ENCODE results near the gene MUC5B. TPM values are rescaled to one million over a fixed set of nuclear protein-coding genes. Genes with fewer than 3 reads are reported as not detected.

Gene MUC5B
- total RNA-seq, 2 experiments from 2014 or later = not detected

DNA sequence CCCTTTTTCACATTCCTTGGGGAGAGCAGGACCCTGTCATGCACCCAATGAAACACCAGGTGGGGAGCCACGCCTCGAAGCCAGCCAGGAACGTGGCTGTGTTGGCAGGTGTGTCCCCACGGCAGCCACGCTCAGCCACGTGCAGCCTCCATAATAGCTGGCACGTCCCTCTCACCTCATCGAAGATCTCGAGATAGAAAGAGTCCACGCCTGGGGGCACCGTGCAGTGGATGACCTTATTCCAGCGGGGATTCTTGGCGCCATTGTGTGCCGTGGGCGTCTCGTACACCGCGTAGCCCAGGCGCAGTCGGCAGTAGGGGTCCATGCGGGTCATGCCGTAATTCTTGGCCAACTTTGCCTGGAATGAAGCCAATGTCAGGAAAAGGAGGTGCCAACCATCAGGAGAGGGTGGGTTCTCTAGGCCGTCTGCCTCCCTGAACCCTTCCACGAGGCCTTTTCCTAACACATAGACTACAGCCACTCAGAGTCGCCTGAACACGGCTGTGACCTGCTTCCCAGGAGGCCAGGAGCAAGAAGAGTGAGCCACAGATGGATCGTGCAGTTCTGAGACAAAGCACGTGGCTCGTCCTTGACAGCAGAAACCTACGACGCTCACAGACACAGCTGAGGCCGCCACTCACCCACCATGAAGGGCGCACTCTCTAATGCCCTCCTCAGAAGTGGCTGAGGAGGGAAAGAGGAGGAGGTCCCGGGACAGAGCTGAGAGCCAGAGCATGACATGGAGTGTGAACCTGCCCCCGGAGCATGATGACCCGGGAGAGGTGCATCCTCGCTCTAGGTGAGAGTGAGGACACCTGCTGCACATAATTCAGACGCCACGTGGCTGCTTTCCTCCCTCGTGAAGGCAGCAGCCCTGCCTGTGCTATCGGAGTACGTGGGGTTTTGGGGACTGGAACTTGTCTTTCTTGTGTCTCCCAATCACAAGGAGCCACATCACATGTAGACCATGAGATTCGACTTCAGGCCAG is 67.5 kb downstream of the MUC5B start:
- no peak for DNase-seq
- TF ChIP-seq, protein P1, sequence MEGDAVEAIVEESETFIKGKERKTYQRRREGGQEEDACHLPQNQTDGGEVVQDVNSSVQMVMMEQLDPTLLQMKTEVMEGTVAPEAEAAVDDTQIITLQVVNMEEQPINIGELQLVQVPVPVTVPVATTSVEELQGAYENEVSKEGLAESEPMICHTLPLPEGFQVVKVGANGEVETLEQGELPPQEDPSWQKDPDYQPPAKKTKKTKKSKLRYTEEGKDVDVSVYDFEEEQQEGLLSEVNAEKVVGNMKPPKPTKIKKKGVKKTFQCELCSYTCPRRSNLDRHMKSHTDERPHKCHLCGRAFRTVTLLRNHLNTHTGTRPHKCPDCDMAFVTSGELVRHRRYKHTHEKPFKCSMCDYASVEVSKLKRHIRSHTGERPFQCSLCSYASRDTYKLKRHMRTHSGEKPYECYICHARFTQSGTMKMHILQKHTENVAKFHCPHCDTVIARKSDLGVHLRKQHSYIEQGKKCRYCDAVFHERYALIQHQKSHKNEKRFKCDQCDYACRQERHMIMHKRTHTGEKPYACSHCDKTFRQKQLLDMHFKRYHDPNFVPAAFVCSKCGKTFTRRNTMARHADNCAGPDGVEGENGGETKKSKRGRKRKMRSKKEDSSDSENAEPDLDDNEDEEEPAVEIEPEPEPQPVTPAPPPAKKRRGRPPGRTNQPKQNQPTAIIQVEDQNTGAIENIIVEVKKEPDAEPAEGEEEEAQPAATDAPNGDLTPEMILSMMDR (IDR thresholded peaks at IDR 0.05) = no peak
- ChIA-PET POLR2A (no interaction called here), CTCF (no interaction called here)
- Mint-ChIP-seq H3K4me1 (ENCODE audit: low read depth) (no peaks in the 10 kb centered on the region), H3K9me3 (no peaks in the 10 kb centered on the region), H3K36me3 (ENCODE audit: low read depth) (peaks cover 11% of the 10 kb centered on the region), H3K27ac (no peak overlapping the region), H3K4me3 (no peak overlapping the region), H3K27me3 (no peaks in the 10 kb centered on the region)
- intact Hi-C loops (cut with micrococcal nuclease) = no loop called here
- ATAC-seq = no peak

DNA sequence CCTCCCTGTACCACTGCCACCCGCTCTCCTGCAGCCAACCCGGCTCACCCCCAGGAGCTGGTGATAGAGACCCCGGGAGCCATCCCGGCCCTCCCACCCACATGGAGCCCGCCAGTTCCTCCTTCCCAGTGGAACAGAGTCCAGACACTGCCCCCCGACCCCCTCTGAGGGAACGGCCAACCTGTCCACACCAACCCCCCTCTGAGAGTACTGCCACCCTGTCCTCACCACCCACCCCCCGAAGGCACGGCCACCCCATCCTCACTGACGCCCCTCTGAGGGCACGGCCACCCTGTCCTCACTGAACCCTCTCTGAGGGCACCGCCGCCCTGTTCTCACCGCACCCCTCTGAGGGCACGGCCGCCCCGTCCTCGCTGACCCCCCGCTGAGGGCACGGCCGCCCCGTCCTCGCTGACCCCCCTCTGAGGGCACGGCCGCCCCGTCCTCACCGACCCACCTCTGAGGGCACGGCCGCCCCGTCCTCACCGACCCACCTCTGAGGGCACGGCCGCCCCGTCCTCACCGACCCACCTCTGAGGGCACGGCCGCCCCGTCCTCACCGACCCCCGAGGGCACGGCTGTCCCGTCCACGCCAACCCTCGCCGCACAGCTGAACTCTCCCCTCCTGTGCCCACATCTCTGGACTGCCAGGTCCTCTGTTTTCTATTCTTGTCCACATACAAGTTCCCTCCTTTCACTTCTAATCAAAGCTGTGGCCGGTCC is 68.6 kb downstream of the MUC5B start:
- Mint-ChIP-seq H3K36me3 (ENCODE audit: low read depth) (peaks cover 8% of the 10 kb centered on the region), H3K27ac (no peak overlapping the region), H3K9me3 (no peaks in the 10 kb centered on the region), H3K4me3 (no peak overlapping the region), H3K27me3 (no peaks in the 10 kb centered on the region), H3K4me1 (ENCODE audit: low read depth) (no peaks in the 10 kb centered on the region)
- no peak for DNase-seq
- intact Hi-C loops (cut with micrococcal nuclease) = no loop called here
- TF ChIP-seq, protein P1 (IDR thresholded peaks at IDR 0.05) = no peak
- no peak for ATAC-seq
- ChIA-PET POLR2A (no interaction called here), CTCF (no interaction called here)

DNA sequence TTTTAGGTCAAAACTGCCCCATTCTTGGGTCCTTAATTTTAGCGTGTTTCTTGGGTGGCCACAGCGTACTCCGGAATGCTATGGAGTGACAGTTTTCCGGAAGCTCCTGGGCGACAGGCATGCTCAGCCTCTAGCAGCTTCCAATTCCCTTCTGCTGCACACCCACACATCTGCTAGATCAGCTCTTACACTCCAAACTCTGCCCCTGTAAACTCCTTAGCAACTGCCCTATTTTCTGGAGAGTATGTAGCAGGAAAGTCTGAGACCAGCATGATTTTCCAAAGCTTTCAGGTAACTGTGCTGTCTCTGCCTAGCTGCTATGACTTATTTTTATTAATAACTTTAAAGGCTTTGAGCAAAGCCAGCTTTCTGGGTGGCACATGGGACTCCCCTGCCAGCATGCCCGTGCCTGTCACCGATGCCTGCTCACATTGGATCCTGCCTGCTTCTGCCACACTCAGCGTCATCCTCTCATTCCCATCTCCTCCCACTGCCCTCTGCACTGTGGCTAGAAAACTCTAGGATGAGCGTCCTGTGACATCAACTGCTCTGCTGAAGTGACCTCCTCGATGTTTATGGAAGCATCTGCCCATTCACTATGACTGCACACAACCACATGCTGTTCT is 69.3 kb downstream of the MUC5B start:
- Mint-ChIP-seq H3K9me3 (no peaks in the 10 kb centered on the region), H3K4me1 (ENCODE audit: low read depth) (no peaks in the 10 kb centered on the region), H3K27me3 (no peaks in the 10 kb centered on the region), H3K36me3 (ENCODE audit: low read depth) (peaks cover 2% of the 10 kb centered on the region), H3K4me3 (no peak overlapping the region), H3K27ac (no peak overlapping the region)
- POLR2A ChIA-PET = no interaction called here
- TF ChIP-seq, protein P1 (IDR thresholded peaks at IDR 0.05) = no peak
- CTCF ChIA-PET = no interaction called here
- ATAC-seq (no peak), DNase-seq (no peak)
- intact Hi-C loops (cut with micrococcal nuclease) = no loop called here

DNA sequence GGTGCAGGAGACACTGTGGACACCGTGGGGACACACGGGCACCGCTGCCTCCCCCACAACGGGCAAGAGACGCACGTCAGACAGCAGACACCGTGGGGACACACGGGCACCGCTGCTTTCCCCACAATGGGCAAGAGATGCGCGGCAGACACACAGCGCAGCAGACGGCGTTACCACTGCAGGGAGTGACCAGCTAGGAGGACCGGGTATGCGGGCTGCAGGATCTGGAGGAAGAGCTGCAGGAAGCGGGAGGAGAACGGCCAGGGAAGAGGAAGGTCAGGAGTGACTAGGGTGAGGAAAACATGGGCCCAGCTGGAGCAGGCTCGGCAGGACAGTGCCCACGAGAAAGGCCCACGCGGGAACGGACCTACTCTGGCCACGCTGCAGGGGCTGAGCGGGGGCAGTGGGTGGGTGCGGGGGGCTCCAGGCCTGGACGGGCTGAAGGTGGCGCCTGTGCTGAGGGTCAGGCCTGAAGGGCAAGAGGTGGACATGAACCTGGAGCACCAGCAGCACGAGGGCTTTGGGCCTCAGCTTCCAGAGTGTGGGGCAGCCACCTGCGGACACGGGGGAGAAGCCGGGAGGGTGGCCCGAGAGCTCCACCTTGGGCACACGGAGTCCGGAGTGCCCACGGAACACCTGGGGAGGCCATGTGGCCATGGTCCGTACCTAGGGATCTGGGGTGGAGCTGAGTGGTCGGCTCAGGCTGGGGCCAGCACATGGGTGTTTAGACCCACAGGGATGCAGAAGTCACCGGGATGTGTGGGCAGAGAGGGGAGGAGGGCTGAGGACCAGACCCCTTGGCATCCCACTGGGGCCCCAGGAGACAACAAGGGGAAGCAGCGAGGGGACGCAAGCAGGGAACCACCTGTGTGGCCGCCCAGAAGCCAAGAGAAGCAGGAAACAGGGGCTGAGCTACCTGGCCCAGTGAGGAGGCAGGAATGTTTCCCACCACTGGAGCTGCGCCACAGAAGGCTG is 70.1 kb downstream of the MUC5B start:
- Mint-ChIP-seq H3K27me3 (no peaks in the 10 kb centered on the region), H3K36me3 (ENCODE audit: low read depth) (no peaks in the 10 kb centered on the region), H3K9me3 (no peaks in the 10 kb centered on the region), H3K27ac (no peak overlapping the region), H3K4me3 (no peak overlapping the region), H3K4me1 (ENCODE audit: low read depth) (no peaks in the 10 kb centered on the region)
- ATAC-seq (no peak), DNase-seq (no peak)
- ChIA-PET POLR2A (interaction anchor here (0.6 kb wide), 1 partner anchor 35 kb away, joined by 3 read pairs; no protein-coding TSS in a partner anchor), CTCF (interaction anchor here (1.1 to 1.3 kb wide), 3 partner anchors 222 to 282 kb away, joined by 3 to 6 read pairs (median 4); no protein-coding TSS in a partner anchor)
- intact Hi-C loops (cut with micrococcal nuclease) = no loop called here
- TF ChIP-seq, protein P1 (IDR thresholded peaks at IDR 0.05) = no peak
